HL-60 (cell line): ENCODE measurements around the gene AMN.

Experiments used
- GABPA ChIP-seq: IDR thresholded peaks from 2 replicates; pipeline ENCODE4 v1.6.1; 2012; ENCODE audit warnings: low read depth
- POLR2AphosphoS5 ChIP-seq: IDR thresholded peaks from 2 replicates; pipeline ENCODE4 v1.6.1; 2012; ENCODE audit warnings: low read depth
- SPI1 ChIP-seq: IDR thresholded peaks from 2 replicates; pipeline ENCODE4 v1.6.1; 2012; ENCODE audit warnings: low read depth, mild to moderate bottlenecking, borderline replicate concordance
- TF ChIP-seq, protein P1 (sequence below): IDR thresholded peaks from one replicate; pipeline ENCODE4 v1.5.1; 2011; ENCODE audit warnings: low read length, control low read depth, inconsistent platforms; ENCODE audit not compliant: insufficient read depth

DNA sequence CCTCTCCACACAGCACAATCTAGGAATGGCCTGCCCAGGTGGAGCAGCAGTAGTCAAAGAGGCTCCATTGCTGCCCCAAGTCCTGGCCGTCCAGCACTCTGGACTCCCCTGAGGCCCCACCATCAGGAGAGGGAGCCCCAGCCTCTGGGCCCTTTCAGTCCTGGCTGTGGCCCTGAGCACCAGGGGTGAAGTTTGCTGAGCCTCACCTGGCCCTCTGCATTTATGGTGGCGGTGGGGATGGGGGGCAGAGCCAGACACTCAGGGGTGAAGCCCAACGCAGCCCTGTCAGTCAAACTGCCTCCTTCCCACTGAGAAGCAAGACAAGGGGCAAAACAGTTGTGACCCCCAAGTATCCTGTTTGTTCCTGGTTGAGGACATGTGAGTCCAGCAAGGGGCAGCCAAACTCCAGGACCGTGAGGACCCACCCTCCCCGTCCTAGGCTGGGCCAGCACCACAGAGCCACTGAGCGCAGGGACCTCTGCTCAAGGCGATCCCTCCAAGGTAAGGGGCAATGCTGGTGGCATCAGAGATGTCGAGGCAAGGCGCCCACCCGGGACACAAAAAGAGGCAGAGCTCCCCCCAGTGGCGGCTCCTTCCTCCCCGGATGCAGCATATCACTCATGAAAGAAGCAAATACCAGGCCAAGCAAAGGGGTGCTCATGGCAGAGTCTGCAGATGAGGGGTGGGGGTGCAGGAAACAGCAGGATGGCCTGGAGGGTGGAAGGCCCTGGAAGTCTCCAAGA is 4.8 kb upstream of the AMN start:
- TF ChIP-seq, protein P1, sequence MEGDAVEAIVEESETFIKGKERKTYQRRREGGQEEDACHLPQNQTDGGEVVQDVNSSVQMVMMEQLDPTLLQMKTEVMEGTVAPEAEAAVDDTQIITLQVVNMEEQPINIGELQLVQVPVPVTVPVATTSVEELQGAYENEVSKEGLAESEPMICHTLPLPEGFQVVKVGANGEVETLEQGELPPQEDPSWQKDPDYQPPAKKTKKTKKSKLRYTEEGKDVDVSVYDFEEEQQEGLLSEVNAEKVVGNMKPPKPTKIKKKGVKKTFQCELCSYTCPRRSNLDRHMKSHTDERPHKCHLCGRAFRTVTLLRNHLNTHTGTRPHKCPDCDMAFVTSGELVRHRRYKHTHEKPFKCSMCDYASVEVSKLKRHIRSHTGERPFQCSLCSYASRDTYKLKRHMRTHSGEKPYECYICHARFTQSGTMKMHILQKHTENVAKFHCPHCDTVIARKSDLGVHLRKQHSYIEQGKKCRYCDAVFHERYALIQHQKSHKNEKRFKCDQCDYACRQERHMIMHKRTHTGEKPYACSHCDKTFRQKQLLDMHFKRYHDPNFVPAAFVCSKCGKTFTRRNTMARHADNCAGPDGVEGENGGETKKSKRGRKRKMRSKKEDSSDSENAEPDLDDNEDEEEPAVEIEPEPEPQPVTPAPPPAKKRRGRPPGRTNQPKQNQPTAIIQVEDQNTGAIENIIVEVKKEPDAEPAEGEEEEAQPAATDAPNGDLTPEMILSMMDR = peak; percentile 12
- TF ChIP-seq SPI1 (no peak), GABPA (no peak), POLR2AphosphoS5 (no peak)
